Measurements from ENCODE around the gene SLF2.

Gene SLF2

DNA sequence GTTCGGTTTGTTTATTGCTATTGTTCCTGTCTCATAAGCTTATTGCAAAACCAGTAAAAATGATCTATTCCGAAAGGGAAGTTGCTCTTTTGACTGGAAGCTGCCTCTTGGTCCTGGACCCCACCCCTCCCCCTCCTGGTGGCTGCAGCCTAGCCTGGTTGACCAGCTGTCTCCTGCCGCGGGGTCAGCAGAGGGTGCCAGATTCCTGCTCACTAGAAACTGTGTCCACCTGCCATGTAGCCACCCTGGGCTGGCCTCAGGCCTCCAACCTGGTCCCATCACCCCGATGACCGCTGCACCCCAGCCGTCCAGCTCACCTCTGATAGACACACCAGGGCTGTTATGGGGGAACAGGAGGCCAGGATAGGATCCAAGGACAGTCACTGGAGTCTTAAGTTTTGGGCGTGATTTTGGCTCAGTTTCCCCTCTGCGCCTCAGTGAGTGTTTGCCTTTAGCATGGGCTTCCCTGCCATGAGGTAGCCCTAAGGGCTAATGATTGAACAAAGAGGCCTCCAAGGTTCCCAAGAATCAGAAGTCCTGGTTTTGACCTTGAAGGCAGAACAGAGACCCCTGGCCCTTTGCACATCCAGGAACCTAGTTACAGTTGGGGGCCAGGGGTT lies 32.9 kb upstream of the SLF2 start:
- Histone ChIP-seq H3K4me3 (ENCODE audit: severe bottlenecking) (no peak overlapping the region), H3K9me3 (ENCODE audit: severe bottlenecking) (no peaks in the 10 kb centered on the region), H3K27ac (ENCODE audit: poor library complexity, severe bottlenecking) (no peak overlapping the region), H3K4me1 (ENCODE audit: insufficient read depth, poor library complexity, severe bottlenecking) (no peaks in the 10 kb centered on the region), H3K36me3 (ENCODE audit: low read depth) (no peaks in the 10 kb centered on the region), H3K27me3 (ENCODE audit: insufficient read depth, poor library complexity, severe bottlenecking) (no peaks in the 10 kb centered on the region)
- ATAC-seq (ENCODE audit: low read depth): no peak
- no peak for DNase-seq (ENCODE audit: low spot score)
- TF ChIP-seq, protein P1, sequence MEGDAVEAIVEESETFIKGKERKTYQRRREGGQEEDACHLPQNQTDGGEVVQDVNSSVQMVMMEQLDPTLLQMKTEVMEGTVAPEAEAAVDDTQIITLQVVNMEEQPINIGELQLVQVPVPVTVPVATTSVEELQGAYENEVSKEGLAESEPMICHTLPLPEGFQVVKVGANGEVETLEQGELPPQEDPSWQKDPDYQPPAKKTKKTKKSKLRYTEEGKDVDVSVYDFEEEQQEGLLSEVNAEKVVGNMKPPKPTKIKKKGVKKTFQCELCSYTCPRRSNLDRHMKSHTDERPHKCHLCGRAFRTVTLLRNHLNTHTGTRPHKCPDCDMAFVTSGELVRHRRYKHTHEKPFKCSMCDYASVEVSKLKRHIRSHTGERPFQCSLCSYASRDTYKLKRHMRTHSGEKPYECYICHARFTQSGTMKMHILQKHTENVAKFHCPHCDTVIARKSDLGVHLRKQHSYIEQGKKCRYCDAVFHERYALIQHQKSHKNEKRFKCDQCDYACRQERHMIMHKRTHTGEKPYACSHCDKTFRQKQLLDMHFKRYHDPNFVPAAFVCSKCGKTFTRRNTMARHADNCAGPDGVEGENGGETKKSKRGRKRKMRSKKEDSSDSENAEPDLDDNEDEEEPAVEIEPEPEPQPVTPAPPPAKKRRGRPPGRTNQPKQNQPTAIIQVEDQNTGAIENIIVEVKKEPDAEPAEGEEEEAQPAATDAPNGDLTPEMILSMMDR (IDR thresholded peaks at IDR 0.05; ENCODE audit: poor library complexity, severe bottlenecking): no peak

DNA sequence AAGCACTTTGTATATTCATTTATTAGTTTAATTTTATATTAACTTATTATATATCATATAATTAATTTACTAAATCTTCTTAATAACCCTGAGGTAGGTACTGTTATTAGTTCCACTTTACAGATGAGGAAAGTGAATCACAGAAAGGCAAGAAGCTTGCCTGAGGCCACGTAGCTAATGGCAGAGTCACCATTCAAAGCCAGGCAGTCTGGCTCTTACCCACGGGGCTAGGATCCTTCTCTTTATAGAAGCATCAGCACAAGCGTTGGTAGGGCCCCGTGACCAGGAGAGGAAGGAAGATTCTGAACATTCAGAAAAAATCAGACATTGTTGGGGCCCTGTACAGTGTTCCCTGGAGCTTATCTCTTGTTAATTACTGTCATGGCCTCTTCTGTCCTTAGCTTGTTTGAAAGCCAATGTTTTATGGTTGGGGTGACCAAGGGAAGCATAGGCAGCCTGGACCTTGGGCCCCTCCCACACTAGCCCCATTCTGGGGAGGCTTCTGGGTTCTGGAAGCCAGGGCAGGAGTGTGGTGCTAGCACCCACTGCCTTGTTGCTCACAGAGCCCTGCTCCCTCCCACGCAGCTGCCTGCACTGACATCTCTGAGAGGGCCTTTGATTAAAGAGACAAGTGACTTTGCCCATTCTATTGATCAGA lies 31.1 kb upstream of the SLF2 start:
- H3K27ac ChIP-seq (ENCODE audit: poor library complexity, severe bottlenecking): no peak overlapping the region
- peaks cover 8% of the 10 kb centered on the region for H3K4me1 ChIP-seq (ENCODE audit: insufficient read depth, poor library complexity, severe bottlenecking)
- no peaks in the 10 kb centered on the region for H3K9me3 ChIP-seq (ENCODE audit: severe bottlenecking)
- no peak for DNase-seq (ENCODE audit: low spot score)
- H3K27me3 ChIP-seq (ENCODE audit: insufficient read depth, poor library complexity, severe bottlenecking): no peaks in the 10 kb centered on the region
- TF ChIP-seq, protein P1 (IDR thresholded peaks at IDR 0.05; ENCODE audit: poor library complexity, severe bottlenecking): no peak
- H3K4me3 ChIP-seq (ENCODE audit: severe bottlenecking): no peak overlapping the region
- H3K36me3 ChIP-seq (ENCODE audit: low read depth): no peaks in the 10 kb centered on the region
- no peak for ATAC-seq (ENCODE audit: low read depth)

DNA sequence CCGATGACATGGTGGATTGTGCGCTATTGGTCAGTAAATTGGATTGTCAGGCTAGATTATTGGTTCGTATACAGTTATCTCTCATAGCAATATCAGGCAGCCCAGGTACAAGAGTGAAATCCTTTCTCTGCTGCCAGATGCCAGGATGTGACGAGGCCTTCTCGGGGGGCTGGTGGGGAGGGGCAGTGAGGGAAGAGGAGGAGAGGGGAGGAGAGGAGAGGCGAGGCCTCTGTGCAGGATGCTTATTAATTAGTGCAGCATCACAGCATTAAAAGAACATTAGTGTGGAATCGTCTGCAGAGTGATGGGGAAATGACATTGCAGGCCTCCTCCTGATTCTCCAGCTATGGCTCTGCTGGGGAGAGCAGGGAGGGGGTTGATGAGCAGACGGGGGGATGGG lies 30.5 kb upstream of the SLF2 start:
- Histone ChIP-seq H3K27ac (ENCODE audit: poor library complexity, severe bottlenecking) (no peak overlapping the region), H3K36me3 (ENCODE audit: low read depth) (no peaks in the 10 kb centered on the region), H3K4me3 (ENCODE audit: severe bottlenecking) (no peak overlapping the region), H3K27me3 (ENCODE audit: insufficient read depth, poor library complexity, severe bottlenecking) (no peaks in the 10 kb centered on the region), H3K4me1 (ENCODE audit: insufficient read depth, poor library complexity, severe bottlenecking) (peaks cover 8% of the 10 kb centered on the region), H3K9me3 (ENCODE audit: severe bottlenecking) (no peaks in the 10 kb centered on the region)
- ATAC-seq (ENCODE audit: low read depth): no peak
- DNase-seq (ENCODE audit: low spot score): no peak
- TF ChIP-seq, protein P1 (IDR thresholded peaks at IDR 0.05; ENCODE audit: poor library complexity, severe bottlenecking): no peak

DNA sequence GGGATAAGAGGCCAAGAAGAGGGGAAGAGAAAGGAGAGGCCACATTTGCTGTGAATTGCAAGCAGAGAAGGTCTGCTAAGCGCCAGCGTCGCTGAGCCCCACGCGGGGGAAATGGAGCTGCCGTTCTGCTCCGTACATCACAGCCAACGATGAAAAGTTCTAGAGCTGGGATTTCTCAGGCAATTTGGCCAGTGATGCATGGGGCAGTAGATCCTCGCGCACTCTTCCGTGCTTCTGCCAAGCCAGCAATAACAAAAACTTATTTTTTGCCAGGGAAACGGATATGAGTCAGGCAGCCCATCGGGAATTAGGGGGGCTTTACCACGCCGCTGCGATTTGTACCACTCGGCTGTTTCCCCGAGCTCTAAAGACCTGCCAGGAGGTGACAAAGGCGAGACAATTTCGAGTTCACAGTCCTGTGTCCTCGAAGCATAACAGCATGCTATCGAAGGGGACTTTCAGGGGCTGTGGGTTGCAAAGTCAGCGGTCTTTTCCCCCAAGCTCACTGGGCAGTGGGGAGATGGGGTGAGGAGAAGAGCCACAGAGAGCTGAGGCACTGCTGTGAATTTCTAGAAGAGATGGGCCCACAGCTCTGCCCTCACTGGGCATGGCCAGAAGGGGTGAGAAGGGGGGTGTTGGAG lies 30.0 kb upstream of the SLF2 start:
- TF ChIP-seq, protein P1 (IDR thresholded peaks at IDR 0.05; ENCODE audit: poor library complexity, severe bottlenecking): no peak
- Histone ChIP-seq H3K27me3 (ENCODE audit: insufficient read depth, poor library complexity, severe bottlenecking) (no peaks in the 10 kb centered on the region), H3K9me3 (ENCODE audit: severe bottlenecking) (no peaks in the 10 kb centered on the region), H3K36me3 (ENCODE audit: low read depth) (no peaks in the 10 kb centered on the region), H3K4me3 (ENCODE audit: severe bottlenecking) (no peak overlapping the region), H3K27ac (ENCODE audit: poor library complexity, severe bottlenecking) (no peak overlapping the region), H3K4me1 (ENCODE audit: insufficient read depth, poor library complexity, severe bottlenecking) (peaks cover 8% of the 10 kb centered on the region)
- DNase-seq (ENCODE audit: low spot score): no peak
- no peak for ATAC-seq (ENCODE audit: low read depth)

All from RWPE2 (cell line).